ENCODE results near the gene COL13A1. TPM values are rescaled to one million over a fixed set of nuclear protein-coding genes. Genes with fewer than 3 reads are reported as not detected.

COL13A1 gene
- total RNA-seq, 2 experiments from 2014 or later, result not detected

GRCh38 chr10:69854511-69855345 is 53.0 kb downstream of the COL13A1 start:
- Mint-ChIP-seq H3K36me3 (ENCODE audit: low read depth) (no peaks in the 10 kb centered on the region), H3K27ac (no peak overlapping the region), H3K9me3 (no peaks in the 10 kb centered on the region), H3K27me3 (ENCODE audit: low read depth) (no peaks in the 10 kb centered on the region), H3K4me1 (ENCODE audit: low read depth) (peaks cover 2% of the 10 kb centered on the region), H3K4me3 (no peak overlapping the region)
- CTCF ChIA-PET, result interaction anchor here (0.9 kb wide), 1 partner anchor 66 kb away, joined by 4 read pairs; no protein-coding TSS in a partner anchor
- DNase-seq, result no peak
- intact Hi-C loops (cut with micrococcal nuclease), result no loop called here

- Mint-ChIP-seq H3K36me3 (ENCODE audit: low read depth) (no peaks in the 10 kb centered on the region), H3K4me3 (no peak overlapping the region), H3K4me1 (ENCODE audit: low read depth) (peaks cover 2% of the 10 kb centered on the region), H3K9me3 (no peaks in the 10 kb centered on the region), H3K27me3 (ENCODE audit: low read depth) (no peaks in the 10 kb centered on the region), H3K27ac (no peak overlapping the region)
- intact Hi-C loops (cut with micrococcal nuclease), result no loop called here
- CTCF ChIA-PET, result interaction anchor here (0.9 kb wide), 1 partner anchor 67 kb away, joined by 4 read pairs; no protein-coding TSS in a partner anchor
- no peak for DNase-seq
Measured at GRCh38 chr10:69855346-69856111, 53.8 kb downstream of the COL13A1 start.

GRCh38 chr10:69856601-69857166 is 55.0 kb downstream of the COL13A1 start:
- no peaks in the 10 kb centered on the region for H3K9me3 Mint-ChIP-seq
- CTCF ChIA-PET, result interaction anchor here (0.7 to 1.0 kb wide), 2 partner anchors 58 to 398 kb away, joined by 3 read pairs; no protein-coding TSS in a partner anchor

GRCh38 chr10:69858201-69858600 is 56.5 kb downstream of the COL13A1 start:
- no peak for DNase-seq
- Mint-ChIP-seq H3K27me3 (ENCODE audit: low read depth) (no peaks in the 10 kb centered on the region), H3K9me3 (no peaks in the 10 kb centered on the region), H3K36me3 (ENCODE audit: low read depth) (no peaks in the 10 kb centered on the region), H3K4me3 (no peak overlapping the region), H3K4me1 (ENCODE audit: low read depth) (peaks cover 2% of the 10 kb centered on the region), H3K27ac (no peak overlapping the region)
- intact Hi-C loops (cut with micrococcal nuclease), result no loop called here
- CTCF ChIA-PET, result interaction anchor here (0.7 kb wide), 1 partner anchor 59 kb away, joined by 3 read pairs; no protein-coding TSS in a partner anchor

More at GRCh38 chr10:69856601-69857166, 55.0 kb downstream of the COL13A1 start:
- H3K4me3 Mint-ChIP-seq, result no peak overlapping the region
- H3K36me3 Mint-ChIP-seq (ENCODE audit: low read depth), result no peaks in the 10 kb centered on the region
- DNase-seq, result no peak
- H3K27ac Mint-ChIP-seq, result no peak overlapping the region
- intact Hi-C loops (cut with micrococcal nuclease), result no loop called here
- no peaks in the 10 kb centered on the region for H3K27me3 Mint-ChIP-seq (ENCODE audit: low read depth)
- peaks cover 2% of the 10 kb centered on the region for H3K4me1 Mint-ChIP-seq (ENCODE audit: low read depth)

- Mint-ChIP-seq H3K9me3 (no peaks in the 10 kb centered on the region), H3K4me1 (ENCODE audit: low read depth) (peaks cover 2% of the 10 kb centered on the region), H3K4me3 (no peak overlapping the region), H3K36me3 (ENCODE audit: low read depth) (no peaks in the 10 kb centered on the region), H3K27ac (no peak overlapping the region), H3K27me3 (ENCODE audit: low read depth) (no peaks in the 10 kb centered on the region)
- DNase-seq, result peak; percentile 18
- CTCF ChIA-PET, result interaction anchor here (0.6 to 1.1 kb wide), 2 partner anchors 57 to 98 kb away, joined by 3 read pairs; no protein-coding TSS in a partner anchor
- intact Hi-C loops (cut with micrococcal nuclease), result loop anchor here (5.0 kb wide), 1 partner anchor 52 kb away; no protein-coding TSS in a partner anchor
Measured at GRCh38 chr10:69860271-69860670, 58.6 kb downstream of the COL13A1 start.

GRCh38 chr10:69861251-69862240 is 59.8 kb downstream of the COL13A1 start:
- Mint-ChIP-seq H3K27me3 (ENCODE audit: low read depth) (no peaks in the 10 kb centered on the region), H3K36me3 (ENCODE audit: low read depth) (no peaks in the 10 kb centered on the region), H3K4me1 (ENCODE audit: low read depth) (no peaks in the 10 kb centered on the region), H3K4me3 (no peak overlapping the region), H3K27ac (no peak overlapping the region), H3K9me3 (no peaks in the 10 kb centered on the region)
- intact Hi-C loops (cut with micrococcal nuclease), result loop anchor here (5.0 kb wide), 1 partner anchor 51 kb away; no protein-coding TSS in a partner anchor
- DNase-seq, result peak; percentile 11
- CTCF ChIA-PET, result no interaction called here

GRCh38 chr10:69862882-69863530 is 61.3 kb downstream of the COL13A1 start:
- Mint-ChIP-seq H3K9me3 (no peaks in the 10 kb centered on the region), H3K4me1 (ENCODE audit: low read depth) (no peaks in the 10 kb centered on the region), H3K27ac (no peak overlapping the region), H3K4me3 (no peak overlapping the region), H3K27me3 (ENCODE audit: low read depth) (no peaks in the 10 kb centered on the region), H3K36me3 (ENCODE audit: low read depth) (no peaks in the 10 kb centered on the region)
- no peak for DNase-seq
- CTCF ChIA-PET, result no interaction called here
- intact Hi-C loops (cut with micrococcal nuclease), result loop anchor here (5.0 kb wide), 1 partner anchor 49 kb away; no protein-coding TSS in a partner anchor

- H3K27ac Mint-ChIP-seq, result no peak overlapping the region
- H3K36me3 Mint-ChIP-seq (ENCODE audit: low read depth), result no peaks in the 10 kb centered on the region
- intact Hi-C loops (cut with micrococcal nuclease), result loop anchor here (5.0 kb wide), 1 partner anchor 49 kb away; no protein-coding TSS in a partner anchor
- H3K27me3 Mint-ChIP-seq (ENCODE audit: low read depth), result no peaks in the 10 kb centered on the region
- H3K4me3 Mint-ChIP-seq, result no peak overlapping the region
- no peaks in the 10 kb centered on the region for H3K4me1 Mint-ChIP-seq (ENCODE audit: low read depth)
- DNase-seq, result no peak
- H3K9me3 Mint-ChIP-seq, result no peaks in the 10 kb centered on the region
- CTCF ChIA-PET, result no interaction called here
Measured at GRCh38 chr10:69863580-69863979, 61.9 kb downstream of the COL13A1 start.

GRCh38 chr10:69864321-69864720 is 62.6 kb downstream of the COL13A1 start:
- Mint-ChIP-seq H3K27me3 (ENCODE audit: low read depth) (no peaks in the 10 kb centered on the region), H3K36me3 (ENCODE audit: low read depth) (no peaks in the 10 kb centered on the region)

GRCh38 chr10:69865450-69865849 is 63.7 kb downstream of the COL13A1 start:
- intact Hi-C loops (cut with micrococcal nuclease), result no loop called here
- Mint-ChIP-seq H3K9me3 (no peaks in the 10 kb centered on the region), H3K27ac (no peak overlapping the region), H3K27me3 (ENCODE audit: low read depth) (no peaks in the 10 kb centered on the region), H3K36me3 (ENCODE audit: low read depth) (no peaks in the 10 kb centered on the region), H3K4me1 (ENCODE audit: low read depth) (no peaks in the 10 kb centered on the region), H3K4me3 (no peak overlapping the region)
- DNase-seq, result no peak
- CTCF ChIA-PET, result interaction anchor here (0.9 kb wide), 1 partner anchor 50 kb away, joined by 3 read pairs; no protein-coding TSS in a partner anchor

More at GRCh38 chr10:69864321-69864720, 62.6 kb downstream of the COL13A1 start:
- Mint-ChIP-seq H3K4me1 (ENCODE audit: low read depth) (no peaks in the 10 kb centered on the region), H3K4me3 (no peak overlapping the region), H3K27ac (no peak overlapping the region), H3K9me3 (no peaks in the 10 kb centered on the region)
- intact Hi-C loops (cut with micrococcal nuclease), result loop anchor here (5.0 kb wide), 1 partner anchor 48 kb away; no protein-coding TSS in a partner anchor
- CTCF ChIA-PET, result no interaction called here
- no peak for DNase-seq

GRCh38 chr10:69866246-69866687 is 64.6 kb downstream of the COL13A1 start:
- DNase-seq, result no peak
- no peaks in the 10 kb centered on the region for H3K9me3 Mint-ChIP-seq
- no peak overlapping the region for H3K27ac Mint-ChIP-seq
- CTCF ChIA-PET, result no interaction called here
- no peak overlapping the region for H3K4me3 Mint-ChIP-seq
- intact Hi-C loops (cut with micrococcal nuclease), result no loop called here
- no peaks in the 10 kb centered on the region for H3K4me1 Mint-ChIP-seq (ENCODE audit: low read depth)
- H3K36me3 Mint-ChIP-seq (ENCODE audit: low read depth), result no peaks in the 10 kb centered on the region
- no peaks in the 10 kb centered on the region for H3K27me3 Mint-ChIP-seq (ENCODE audit: low read depth)
